Astrocyte (in vitro differentiated cells and primary cell): ENCODE results near the gene PPP1R14D.

Experiments used
- CTCF ChIP-seq: IDR thresholded peaks from 2 replicates; pipeline ENCODE4 v1.5.1; 2011; ENCODE audit warnings: low read depth, mild to moderate bottlenecking, inconsistent platforms, low read length, moderate library complexity; ENCODE audit not compliant: insufficient read depth
- EZH2 ChIP-seq: IDR thresholded peaks from 2 replicates; pipeline ENCODE4 v1.6.1; 2012; ENCODE audit warnings: mild to moderate bottlenecking, low read length, inconsistent platforms; ENCODE audit not compliant: insufficient read depth

GRCh38 chr15:40782609-40783227 lies 45.8 kb downstream of the PPP1R14D start:
- TF ChIP-seq CTCF = no peak
- TF ChIP-seq EZH2 = no peak
